Gastroesophageal sphincter (tissue), 4 donors: ENCODE data around the gene PPRC1. TPM values are rescaled to one million over a fixed set of nuclear protein-coding genes. Genes with fewer than 3 reads are reported as not detected.

ENCODE experiments used
- ATAC-seq: fragments of 150-250 bp; one replicate; pipeline ENCODE4 v1.9.1; 2016; ENCODE audit warnings: mild to moderate bottlenecking, moderate library complexity
- H3K27ac ChIP-seq, 4 donors: fragments of 200-600 bp; sonication (generic) in 3 of 4; 1 replicate in 3 of 4; 2 replicates in 1 of 4; pipeline ENCODE4 v1.5.1; 2016 to 2019
- H3K27me3 ChIP-seq: fragments of 200-600 bp; sonication (generic); one replicate; pipeline ENCODE4 v1.5.1; 2019
- H3K36me3 ChIP-seq, 2 donors: fragments of 200-600 bp; sonication (generic); one replicate each; pipeline ENCODE4 v1.5.1; 2019; ENCODE audit warnings: control low read depth in 1 of 2
- H3K4me1 ChIP-seq, 3 donors: fragments of 200-600 bp; sonication (generic); 1 replicate in 2 of 3; 2 replicates in 1 of 3; pipeline ENCODE4 v1.5.1; 2016 to 2019; ENCODE audit warnings: control low read depth in 2 of 3
- H3K4me3 ChIP-seq, 2 donors: fragments of 200-600 bp; sonication (generic); one replicate each; pipeline ENCODE4 v1.5.1; 2019; ENCODE audit warnings: mild to moderate bottlenecking in 1 of 2, moderate library complexity in 1 of 2
- H3K9me3 ChIP-seq, 3 donors: fragments of 200-600 bp; sonication (generic); one replicate each; pipeline ENCODE4 v1.5.1; 2017 to 2019; ENCODE audit warnings: control low read depth in 2 of 3
- CTCF ChIP-seq, 4 experiments: fragments of 200-600 bp in 2 of 4; fragments of 450-650 bp in 2 of 4; sonication (generic) in 1 of 4; IDR thresholded peaks; one replicate each; pipeline ENCODE4 v1.5.1; 2017 to 2019; ENCODE audit warnings: antibody characterized with exemption in 4 of 4, mild to moderate bottlenecking in 2 of 4, moderate library complexity in 2 of 4
- EP300 ChIP-seq: sonication (generic); formaldehyde crosslinking; IDR thresholded peaks from one replicate; pipeline ENCODE4 v1.6.1; 2017; ENCODE audit warnings: antibody characterized with exemption, mild to moderate bottlenecking
- POLR2A ChIP-seq, 2 donors: fragments of 450-650 bp; IDR thresholded peaks; one replicate each; pipeline ENCODE4 v1.6.1; 2017; ENCODE audit warnings: antibody characterized with exemption in 2 of 2, mild to moderate bottlenecking in 2 of 2, moderate library complexity in 1 of 2
- POLR2AphosphoS5 ChIP-seq: sonication (generic); formaldehyde crosslinking; IDR thresholded peaks from one replicate; pipeline ENCODE4 v1.6.1; 2017; ENCODE audit warnings: antibody characterized with exemption
- WGBS, 2 donors: methylation state at CpG; one replicate each; pipeline ENCODE4 v1.1.5; 2018; ENCODE audit warnings: low coverage in 1 of 2; 5-methylcytosine and 5-hydroxymethylcytosine counted together
- total RNA-seq, 4 donors: library from RNA; depleted of rRNA; stranded (reverse); fragments of >200 nt; gene quantifications; one replicate each; pipeline ENCODE4 v1.1.0, GENCODE V29; 2016

The PPRC1 gene
- total RNA-seq, 4 donors from 2014 or later: 13.4 to 31.4 (median 17.8) TPM

- no peak overlapping the region for H3K4me3 ChIP-seq
- H3K4me1 ChIP-seq: peaks cover 0 to 28% (median 8%) of the 10 kb centered on the region in 3 donors
- no peaks in the 10 kb centered on the region for H3K9me3 ChIP-seq
- WGBS, 2 donors: 95% methylated on average over 7 to 8 of the region's 15 CpGs
- peaks cover 0 to 69% of the 10 kb centered on the region in 2 donors for H3K36me3 ChIP-seq
- H3K27ac ChIP-seq: no peak overlapping the region
- no peak for ATAC-seq
- TF ChIP-seq POLR2AphosphoS5: no peak
- TF ChIP-seq POLR2A (IDR thresholded peaks at IDR 0.05): no peak
- no peak for TF ChIP-seq CTCF (IDR thresholded peaks at IDR 0.05)
- TF ChIP-seq EP300: no peak
- no peaks in the 10 kb centered on the region for H3K27me3 ChIP-seq
These were observed 6.7 kb downstream of the PPRC1 start for GRCh38 chr10:102139281-102140110.

DNA sequence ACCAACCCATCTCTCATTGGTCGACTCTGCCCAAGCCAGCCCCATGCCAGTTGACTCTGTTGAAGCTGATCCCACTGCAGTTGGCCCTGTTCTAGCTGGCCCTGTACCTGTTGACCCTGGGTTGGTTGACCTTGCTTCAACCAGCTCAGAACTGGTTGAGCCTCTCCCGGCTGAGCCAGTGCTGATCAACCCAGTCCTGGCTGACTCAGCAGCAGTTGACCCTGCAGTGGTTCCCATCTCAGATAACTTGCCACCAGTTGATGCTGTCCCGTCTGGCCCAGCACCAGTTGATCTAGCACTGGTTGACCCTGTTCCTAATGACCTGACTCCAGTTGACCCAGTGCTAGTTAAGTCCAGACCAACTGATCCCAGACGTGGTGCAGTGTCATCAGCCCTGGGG is 7.4 kb downstream of the PPRC1 start:
- no peaks in the 10 kb centered on the region for H3K27me3 ChIP-seq
- H3K4me1 ChIP-seq: peaks cover 0 to 21% (median 1%) of the 10 kb centered on the region in 3 donors
- H3K4me3 ChIP-seq: no peak overlapping the region
- no peak for ATAC-seq
- peaks cover 0 to 77% of the 10 kb centered on the region in 2 donors for H3K36me3 ChIP-seq
- H3K27ac ChIP-seq: no peak overlapping the region
- TF ChIP-seq EP300 (no peak), POLR2A (IDR thresholded peaks at IDR 0.05) (no peak), POLR2AphosphoS5 (no peak), CTCF (IDR thresholded peaks at IDR 0.05) (no peak)
- H3K9me3 ChIP-seq: no peaks in the 10 kb centered on the region
- 80% methylated on average over 1 of the region's 4 CpGs; no CpG with 5 or more reads in 1 of the 2 donors for WGBS, 2 donors

DNA sequence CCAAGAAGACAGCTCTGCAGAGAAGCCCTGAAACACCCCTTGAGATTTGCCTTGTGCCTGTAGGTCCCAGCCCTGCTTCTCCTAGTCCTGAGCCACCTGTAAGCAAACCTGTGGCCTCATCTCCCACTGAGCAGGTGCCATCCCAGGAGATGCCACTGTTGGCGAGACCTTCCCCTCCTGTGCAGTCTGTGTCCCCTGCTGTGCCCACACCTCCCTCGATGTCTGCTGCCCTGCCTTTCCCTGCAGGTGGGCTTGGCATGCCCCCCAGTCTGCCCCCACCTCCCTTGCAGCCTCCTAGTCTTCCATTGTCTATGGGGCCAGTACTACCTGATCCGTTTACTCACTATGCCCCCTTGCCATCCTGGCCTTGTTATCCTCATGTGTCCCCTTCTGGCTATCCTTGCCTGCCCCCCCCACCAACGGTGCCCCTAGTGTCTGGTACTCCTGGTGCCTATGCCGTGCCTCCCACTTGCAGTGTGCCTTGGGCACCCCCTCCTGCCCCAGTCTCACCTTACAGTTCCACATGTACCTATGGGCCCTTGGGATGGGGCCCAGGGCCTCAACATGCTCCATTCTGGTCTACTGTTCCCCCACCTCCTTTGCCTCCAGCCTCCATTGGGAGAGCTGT is 8.2 kb downstream of the PPRC1 start:
- Histone ChIP-seq H3K36me3 (peaks cover 0 to 83% of the 10 kb centered on the region in 2 donors), H3K4me1 (peaks cover 0 to 13% (median 0%) of the 10 kb centered on the region in 3 donors), H3K4me3 (no peak overlapping the region), H3K27ac (no peak overlapping the region), H3K27me3 (no peaks in the 10 kb centered on the region), H3K9me3 (no peaks in the 10 kb centered on the region)
- TF ChIP-seq CTCF (IDR thresholded peaks at IDR 0.05) (no peak), POLR2AphosphoS5 (no peak), POLR2A (IDR thresholded peaks at IDR 0.05) (no peak), EP300 (no peak)
- no peak for ATAC-seq
- WGBS, 2 donors: 90 to 100% methylated on average over 3 of the region's 5 CpGs

GRCh38 chr10:102141583-102142107 is 8.8 kb downstream of the PPRC1 start:
- no peak for ATAC-seq
- H3K36me3 ChIP-seq: peaks cover 0 to 89% of the 10 kb centered on the region in 2 donors

More at GRCh38 chr10:102141583-102142107, 8.8 kb downstream of the PPRC1 start:
- Histone ChIP-seq H3K27me3 (no peaks in the 10 kb centered on the region), H3K27ac (no peak overlapping the region), H3K4me3 (no peak overlapping the region), H3K9me3 (no peaks in the 10 kb centered on the region), H3K4me1 (peaks cover 0 to 6% (median 0%) of the 10 kb centered on the region in 3 donors)
- TF ChIP-seq CTCF (IDR thresholded peaks at IDR 0.05) (no peak), POLR2A (IDR thresholded peaks at IDR 0.05) (no peak), POLR2AphosphoS5 (no peak), EP300 (no peak)
- WGBS, 2 donors: 80% methylated on average over 3 of the region's 4 CpGs; no CpG with 5 or more reads in 1 of the 2 donors
